Chondrocyte (in vitro differentiated cells): ENCODE results near the gene FCAR. TPM values are rescaled to one million over a fixed set of nuclear protein-coding genes. Genes with fewer than 3 reads are reported as not detected.
"Not testable (repeated sequence)": the region's sequence is repeated elsewhere in the genome, so short reads cannot be mapped to it uniquely, and the experiment has no call there.

Experiments used
- DNase-seq: peaks from one replicate; pipeline ENCODE4 v3.0.0; 2021; ENCODE audit warnings: mixed read lengths, low spot score
- H3K27ac Mint-ChIP-seq: one replicate; pipeline ENCODE4 v1.8.0; 2021; ENCODE audit warnings: mild to moderate bottlenecking, moderate library complexity, mixed read lengths; ENCODE audit not compliant: unreplicated experiment
- H3K27me3 Mint-ChIP-seq: 2 replicates; pipeline ENCODE4 v1.8.0; 2021; ENCODE audit warnings: low read depth, mixed read lengths
- H3K36me3 Mint-ChIP-seq: 2 replicates; pipeline ENCODE4 v1.8.0; 2021; ENCODE audit warnings: low read depth, mixed read lengths
- H3K4me1 Mint-ChIP-seq: 2 replicates; pipeline ENCODE4 v1.8.0; 2021; ENCODE audit warnings: low read depth, mild to moderate bottlenecking, mixed read lengths
- H3K4me3 Mint-ChIP-seq: one replicate; pipeline ENCODE4 v1.8.0; 2021; ENCODE audit warnings: mild to moderate bottlenecking, moderate library complexity, mixed read lengths; ENCODE audit not compliant: unreplicated experiment
- H3K9me3 Mint-ChIP-seq: 2 replicates; pipeline ENCODE4 v1.8.0; 2021; ENCODE audit warnings: low read depth, mixed read lengths
- total RNA-seq: library from RNA; stranded (reverse); gene quantifications from 3 replicates; pipeline ENCODE4 v1.2.1, GENCODE V29; 2021
- TF ChIP-seq, protein P1 (sequence below): fragments of 200-600 bp; sonication (generic); IDR thresholded peaks from 2 replicates; pipeline ENCODE4 v1.5.0; 2021; ENCODE audit warnings: antibody characterized with exemption, mild to moderate bottlenecking, moderate library complexity

Gene FCAR
- total RNA-seq, 1 donor from 2014 or later, result not detected

- Mint-ChIP-seq H3K9me3 (peaks cover 67% of the 10 kb centered on the region), H3K27me3 (no peaks in the 10 kb centered on the region), H3K4me3 (no peak overlapping the region), H3K27ac (no peak overlapping the region), H3K4me1 (no peaks in the 10 kb centered on the region), H3K36me3 (no peaks in the 10 kb centered on the region)
- TF ChIP-seq, protein P1, sequence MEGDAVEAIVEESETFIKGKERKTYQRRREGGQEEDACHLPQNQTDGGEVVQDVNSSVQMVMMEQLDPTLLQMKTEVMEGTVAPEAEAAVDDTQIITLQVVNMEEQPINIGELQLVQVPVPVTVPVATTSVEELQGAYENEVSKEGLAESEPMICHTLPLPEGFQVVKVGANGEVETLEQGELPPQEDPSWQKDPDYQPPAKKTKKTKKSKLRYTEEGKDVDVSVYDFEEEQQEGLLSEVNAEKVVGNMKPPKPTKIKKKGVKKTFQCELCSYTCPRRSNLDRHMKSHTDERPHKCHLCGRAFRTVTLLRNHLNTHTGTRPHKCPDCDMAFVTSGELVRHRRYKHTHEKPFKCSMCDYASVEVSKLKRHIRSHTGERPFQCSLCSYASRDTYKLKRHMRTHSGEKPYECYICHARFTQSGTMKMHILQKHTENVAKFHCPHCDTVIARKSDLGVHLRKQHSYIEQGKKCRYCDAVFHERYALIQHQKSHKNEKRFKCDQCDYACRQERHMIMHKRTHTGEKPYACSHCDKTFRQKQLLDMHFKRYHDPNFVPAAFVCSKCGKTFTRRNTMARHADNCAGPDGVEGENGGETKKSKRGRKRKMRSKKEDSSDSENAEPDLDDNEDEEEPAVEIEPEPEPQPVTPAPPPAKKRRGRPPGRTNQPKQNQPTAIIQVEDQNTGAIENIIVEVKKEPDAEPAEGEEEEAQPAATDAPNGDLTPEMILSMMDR, result no peak
- DNase-seq, result no peak
These were observed 23.1 kb upstream of the FCAR start for GRCh38 chr19:54850930-54851329.

DNA sequence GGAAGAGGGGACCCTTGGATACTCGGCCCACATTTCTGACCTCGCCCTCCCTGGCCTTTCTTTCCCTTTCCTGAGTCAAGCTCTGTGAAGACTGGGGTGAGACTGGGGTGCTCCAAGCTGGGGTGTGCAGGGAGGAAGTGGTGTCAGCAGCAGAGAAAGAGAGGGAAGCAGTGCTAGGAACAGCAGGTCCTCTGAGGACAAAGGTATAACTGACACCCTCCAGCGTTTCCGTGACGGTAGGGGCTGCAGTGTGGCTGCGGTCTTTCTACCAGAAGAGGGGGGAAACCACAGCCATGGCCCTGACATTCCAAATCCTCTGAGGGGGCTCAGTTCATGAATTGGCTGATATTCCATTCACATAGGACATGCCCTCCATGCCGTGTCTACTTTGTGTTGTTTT lies 22.7 kb upstream of the FCAR start:
- H3K9me3 Mint-ChIP-seq, result peaks cover 65% of the 10 kb centered on the region
- H3K4me3 Mint-ChIP-seq, result no peak overlapping the region
- H3K27me3 Mint-ChIP-seq, result no peaks in the 10 kb centered on the region
- no peaks in the 10 kb centered on the region for H3K4me1 Mint-ChIP-seq
- TF ChIP-seq, protein P1, result no peak
- no peak for DNase-seq
- H3K27ac Mint-ChIP-seq, result no peak overlapping the region
- no peaks in the 10 kb centered on the region for H3K36me3 Mint-ChIP-seq

- not testable (repeated sequence) for H3K4me3 Mint-ChIP-seq, H3K27me3 Mint-ChIP-seq, H3K4me1 Mint-ChIP-seq, H3K27ac Mint-ChIP-seq, DNase-seq, H3K36me3 Mint-ChIP-seq
- peaks cover 49% of the 10 kb centered on the region for H3K9me3 Mint-ChIP-seq
These were observed 18.8 kb upstream of the FCAR start for GRCh38 chr19:54855241-54855640.

DNA sequence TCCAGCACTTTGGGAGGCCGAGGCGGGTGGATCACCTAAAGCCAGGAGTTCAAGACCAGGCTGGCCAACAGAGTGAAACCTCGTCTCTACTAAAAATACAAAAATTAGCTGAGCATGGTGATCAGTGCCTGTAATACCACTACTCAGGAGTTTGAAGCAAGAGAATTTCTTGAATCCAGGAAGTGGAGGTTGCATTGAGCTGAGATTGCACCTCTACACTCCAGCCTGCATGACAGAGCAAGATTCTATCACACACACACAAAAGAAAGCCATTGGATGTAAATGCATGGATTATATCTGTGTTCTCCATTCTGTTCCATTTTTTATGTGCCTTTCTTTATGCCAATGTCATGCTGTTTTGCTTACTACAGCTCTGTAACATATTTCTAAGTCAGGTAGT lies 15.6 kb upstream of the FCAR start:
- not testable (repeated sequence) for H3K4me3 Mint-ChIP-seq, H3K27me3 Mint-ChIP-seq, H3K27ac Mint-ChIP-seq, DNase-seq, H3K36me3 Mint-ChIP-seq, H3K4me1 Mint-ChIP-seq
- peaks cover 37% of the 10 kb centered on the region for H3K9me3 Mint-ChIP-seq

- H3K27me3 Mint-ChIP-seq, H3K4me1 Mint-ChIP-seq, DNase-seq, H3K4me3 Mint-ChIP-seq, H3K27ac Mint-ChIP-seq, H3K36me3 Mint-ChIP-seq: not testable (repeated sequence)
- H3K9me3 Mint-ChIP-seq, result peaks cover 32% of the 10 kb centered on the region
These were observed 14.6 kb upstream of the FCAR start for GRCh38 chr19:54859421-54859820.

GRCh38 chr19:54863459-54863858 lies 10.6 kb upstream of the FCAR start:
- H3K27me3 Mint-ChIP-seq, H3K36me3 Mint-ChIP-seq, H3K4me3 Mint-ChIP-seq, H3K27ac Mint-ChIP-seq, H3K4me1 Mint-ChIP-seq, DNase-seq: not testable (repeated sequence)
- peaks cover 31% of the 10 kb centered on the region for H3K9me3 Mint-ChIP-seq

DNA sequence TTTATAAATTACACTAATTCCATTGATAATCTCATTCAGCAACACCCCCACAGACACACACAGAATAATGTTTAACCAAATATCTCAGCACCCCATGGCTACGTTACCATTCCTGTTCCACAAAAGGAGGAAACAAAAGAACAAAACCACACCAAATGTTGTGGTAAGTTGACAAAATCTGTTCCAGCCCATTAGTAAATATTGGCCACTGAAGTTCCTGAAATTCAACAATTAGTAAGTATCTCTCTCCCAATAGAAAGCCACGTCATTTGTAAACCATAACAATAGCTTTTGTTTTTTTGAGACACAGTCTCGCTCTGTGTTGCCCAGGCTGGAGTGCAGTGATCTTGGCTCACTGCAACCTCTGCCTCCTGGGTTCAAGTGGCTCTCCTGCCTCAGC lies 2.3 kb upstream of the FCAR start:
- no peak for DNase-seq
- no peaks in the 10 kb centered on the region for H3K36me3 Mint-ChIP-seq
- no peaks in the 10 kb centered on the region for H3K4me1 Mint-ChIP-seq
- peaks cover 24% of the 10 kb centered on the region for H3K9me3 Mint-ChIP-seq
- H3K27me3 Mint-ChIP-seq, result no peaks in the 10 kb centered on the region
- TF ChIP-seq, protein P1, result no peak
- H3K27ac Mint-ChIP-seq, result no peak overlapping the region
- H3K4me3 Mint-ChIP-seq, result no peak overlapping the region
